KG1 (cell line): ENCODE data around the gene TBC1D16.

Experiments used
- DNase-seq: peaks from one replicate; lab custom pipeline; 2025; lab: John Stamatoyannopoulos, UW

Gene TBC1D16

GRCh38 chr17:79987187-79987934, 48.3 kb downstream of the TBC1D16 start:
- DNase-seq: no peak

- DNase-seq: no peak
These were observed 49.1 kb downstream of the TBC1D16 start for GRCh38 chr17:79986411-79987186.

DNA sequence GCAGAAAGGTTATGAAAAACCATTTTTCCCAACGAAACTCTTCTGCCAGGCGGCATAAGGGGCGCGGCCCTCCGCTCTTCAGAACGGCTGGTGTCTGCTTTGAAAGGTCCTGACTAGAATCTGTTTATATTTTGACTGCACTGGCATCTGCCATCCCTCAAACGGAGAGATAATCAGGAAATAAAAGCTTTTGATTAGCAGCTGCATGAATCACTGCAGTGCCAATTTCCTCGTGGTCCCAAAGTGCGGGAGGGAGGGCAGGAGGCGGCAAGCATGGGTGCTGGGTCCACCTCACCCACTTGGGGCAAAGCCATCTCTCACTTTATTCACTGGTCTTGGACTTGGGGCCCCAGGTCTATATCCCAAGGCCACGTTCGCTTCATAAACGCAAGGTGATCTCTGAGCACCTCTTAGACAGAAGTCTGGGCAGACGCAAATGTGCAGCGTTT, 49.7 kb downstream of the TBC1D16 start:
- no peak for DNase-seq

DNA sequence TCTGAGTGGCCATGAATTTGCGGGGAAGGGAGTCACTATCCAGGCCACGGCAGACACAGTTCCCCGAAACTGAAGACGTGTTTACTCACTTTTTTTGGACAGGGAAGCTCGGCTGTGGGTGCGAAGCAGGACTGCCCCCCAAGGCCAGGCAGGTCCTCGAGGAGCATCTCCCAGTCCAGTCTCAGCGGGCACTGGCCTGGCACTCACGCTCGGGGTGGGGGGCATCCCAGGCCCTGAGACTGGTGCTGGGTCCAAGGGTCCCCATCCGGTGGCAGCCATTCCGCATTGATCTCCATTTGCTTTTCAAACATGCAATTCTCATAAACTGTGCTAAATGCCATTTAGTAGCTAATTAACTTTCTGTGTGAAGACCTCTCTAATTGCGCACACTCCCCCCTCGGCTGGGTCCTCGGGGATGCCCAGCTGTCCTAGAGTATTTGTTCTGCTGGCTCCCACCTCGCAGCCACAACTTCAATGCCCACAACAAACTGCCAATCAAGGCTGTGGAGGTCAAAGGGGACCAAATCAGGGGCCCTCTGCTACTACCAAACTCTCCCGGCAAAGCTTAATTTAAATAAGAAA, 50.2 kb downstream of the TBC1D16 start:
- DNase-seq: no peak

DNA sequence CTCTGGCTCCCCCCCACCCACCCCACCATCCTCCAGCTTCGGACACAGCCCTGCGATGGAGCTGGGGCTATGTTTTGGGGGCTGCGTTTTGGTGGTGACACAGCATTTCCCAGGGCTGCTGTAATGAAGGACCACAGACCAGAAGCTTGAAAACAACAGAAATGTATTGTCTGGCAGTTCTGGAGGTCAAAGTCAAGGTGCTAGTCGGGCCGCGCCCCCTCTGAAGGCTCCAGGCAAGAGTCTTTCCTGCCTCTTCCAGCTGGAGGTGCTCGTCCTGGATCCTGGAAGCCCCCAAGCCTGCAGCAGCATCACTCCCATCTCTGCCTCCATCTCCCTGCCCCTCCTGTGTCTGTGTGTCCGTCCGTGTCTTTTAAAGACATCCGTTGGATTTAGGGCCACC, 50.8 kb downstream of the TBC1D16 start:
- DNase-seq: no peak

- DNase-seq: no peak
These were observed 51.4 kb downstream of the TBC1D16 start for GRCh38 chr17:79984045-79984840.

- DNase-seq: no peak
These were observed 52.2 kb downstream of the TBC1D16 start for GRCh38 chr17:79983456-79983855.

- DNase-seq: no peak
These were observed 52.7 kb downstream of the TBC1D16 start for GRCh38 chr17:79982986-79983385.

DNA sequence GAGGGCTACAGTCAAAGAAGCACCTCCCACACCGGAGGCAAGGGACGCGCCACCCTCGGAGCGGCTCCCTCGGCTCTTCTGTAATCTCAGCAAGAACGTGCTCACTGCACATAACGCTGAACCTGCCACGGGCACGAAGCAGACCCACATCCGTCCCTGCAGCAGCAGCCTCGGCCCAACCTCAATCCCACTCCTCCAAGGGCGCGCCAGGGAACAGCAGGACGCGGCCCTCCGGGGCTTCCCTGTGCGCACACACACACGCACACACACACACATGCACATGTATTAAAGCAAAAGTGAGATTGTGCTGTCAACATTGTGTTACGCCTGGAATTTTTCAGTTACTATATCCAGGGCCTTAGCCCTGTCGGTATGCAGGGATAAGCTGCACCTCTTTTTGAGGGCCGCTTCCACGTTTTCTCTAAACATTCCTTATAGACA, 54.0 kb downstream of the TBC1D16 start:
- DNase-seq: no peak

DNA sequence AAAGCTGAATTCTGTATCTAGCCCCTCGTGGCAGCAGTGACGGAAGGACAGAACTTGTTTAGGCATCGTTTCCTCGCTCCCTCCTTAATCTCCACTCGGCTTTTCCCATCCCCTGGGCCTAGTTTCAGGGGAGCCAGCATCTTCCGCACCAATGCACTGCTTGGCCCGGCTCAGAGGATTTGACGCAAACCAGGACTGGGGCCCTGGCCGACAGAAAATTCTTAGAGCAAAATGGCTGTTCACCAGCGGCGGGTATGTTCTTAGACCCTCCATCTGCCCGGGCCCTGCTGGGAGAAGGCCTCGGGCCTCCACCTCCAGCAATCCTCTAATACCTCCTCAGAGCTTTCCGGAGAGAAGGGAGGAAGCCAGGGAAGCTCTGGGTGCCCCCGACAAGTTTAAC, 54.6 kb downstream of the TBC1D16 start:
- no peak for DNase-seq

- no peak for DNase-seq
These were observed 55.2 kb downstream of the TBC1D16 start for GRCh38 chr17:79980246-79981043.

GRCh38 chr17:79979816-79980215, 55.9 kb downstream of the TBC1D16 start:
- no peak for DNase-seq

DNA sequence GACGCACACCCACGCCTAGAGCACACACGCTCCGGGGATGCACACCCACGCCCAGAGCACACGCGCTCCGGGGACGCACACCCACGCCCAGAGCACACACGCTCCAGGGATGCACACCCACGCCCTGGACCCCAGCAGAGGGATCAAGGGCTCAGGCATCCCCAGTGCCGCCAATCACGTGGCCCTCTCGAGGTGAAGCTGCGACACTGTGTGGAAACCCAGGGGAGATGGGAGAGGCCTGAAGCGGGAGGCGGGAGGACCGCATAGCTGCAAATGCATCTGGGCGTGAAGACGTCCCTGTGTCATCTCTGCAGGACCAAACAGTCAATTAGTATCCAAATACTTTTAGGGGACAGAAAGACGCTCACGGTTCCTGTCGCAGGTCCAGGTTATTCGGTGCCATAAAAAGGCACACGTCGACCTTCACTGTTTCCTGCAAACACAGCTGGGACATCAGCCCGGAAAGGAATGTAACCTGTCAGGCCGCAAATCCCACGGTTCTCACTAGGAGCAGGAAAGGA, 56.4 kb downstream of the TBC1D16 start:
- DNase-seq: no peak

DNA sequence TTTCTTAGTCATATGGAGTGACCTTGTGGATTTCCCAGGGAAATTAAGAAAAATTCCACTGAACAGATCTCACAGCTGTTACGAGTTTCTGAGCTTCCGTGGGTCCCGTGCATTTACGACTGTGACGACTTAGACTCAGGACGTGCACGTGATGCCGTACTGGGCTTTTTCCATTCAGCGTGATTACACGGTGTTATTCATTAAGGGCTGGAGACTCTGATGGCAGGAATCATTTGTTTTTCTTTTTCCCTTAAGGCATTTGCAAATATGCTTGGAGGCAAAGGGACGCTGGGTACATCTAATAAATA, 57.2 kb downstream of the TBC1D16 start:
- no peak for DNase-seq

DNA sequence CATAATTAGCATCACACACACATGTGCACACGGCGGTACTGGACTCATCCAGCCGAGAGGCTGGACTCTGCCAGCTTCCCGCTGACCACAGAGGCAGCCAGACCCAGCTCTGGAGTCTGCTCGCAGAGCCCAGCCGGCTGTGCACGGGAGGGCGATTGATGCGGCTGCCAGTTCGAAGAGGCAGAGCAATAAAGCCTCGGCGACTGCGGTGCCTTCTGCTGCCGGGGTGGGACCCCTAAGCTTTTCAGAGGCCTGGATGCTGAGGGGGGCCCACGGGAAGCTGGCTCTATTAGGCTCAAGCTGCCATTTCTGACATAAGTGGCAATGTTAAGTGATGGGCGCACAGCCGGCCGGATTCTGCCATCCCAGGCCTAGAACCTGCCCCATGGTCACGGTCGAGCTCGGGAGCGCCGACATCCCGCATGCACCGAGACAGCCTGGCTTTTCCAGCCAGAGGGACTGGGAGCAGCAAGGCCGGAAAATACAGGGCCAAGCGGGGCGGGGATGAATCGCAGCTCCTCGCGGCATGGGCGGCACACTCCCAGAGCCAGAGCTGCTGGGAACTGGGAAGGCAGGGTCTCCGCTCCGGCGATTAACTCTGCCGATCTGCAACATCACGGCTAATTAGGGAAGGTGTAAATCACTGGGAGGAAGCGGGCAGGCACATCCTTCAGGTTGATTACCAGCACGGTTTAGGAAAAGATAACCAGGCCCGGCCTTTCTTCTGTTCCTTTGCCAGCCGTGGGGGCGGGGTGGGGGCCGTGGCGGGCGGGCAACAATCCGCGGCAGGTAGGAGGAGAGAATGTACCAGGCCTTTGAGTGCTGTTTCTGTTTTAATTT, 57.7 kb downstream of the TBC1D16 start:
- no peak for DNase-seq

- DNase-seq: no peak
These were observed 58.5 kb downstream of the TBC1D16 start for GRCh38 chr17:79977161-79977631.

GRCh38 chr17:79976451-79976850, 59.2 kb downstream of the TBC1D16 start:
- DNase-seq: no peak

DNA sequence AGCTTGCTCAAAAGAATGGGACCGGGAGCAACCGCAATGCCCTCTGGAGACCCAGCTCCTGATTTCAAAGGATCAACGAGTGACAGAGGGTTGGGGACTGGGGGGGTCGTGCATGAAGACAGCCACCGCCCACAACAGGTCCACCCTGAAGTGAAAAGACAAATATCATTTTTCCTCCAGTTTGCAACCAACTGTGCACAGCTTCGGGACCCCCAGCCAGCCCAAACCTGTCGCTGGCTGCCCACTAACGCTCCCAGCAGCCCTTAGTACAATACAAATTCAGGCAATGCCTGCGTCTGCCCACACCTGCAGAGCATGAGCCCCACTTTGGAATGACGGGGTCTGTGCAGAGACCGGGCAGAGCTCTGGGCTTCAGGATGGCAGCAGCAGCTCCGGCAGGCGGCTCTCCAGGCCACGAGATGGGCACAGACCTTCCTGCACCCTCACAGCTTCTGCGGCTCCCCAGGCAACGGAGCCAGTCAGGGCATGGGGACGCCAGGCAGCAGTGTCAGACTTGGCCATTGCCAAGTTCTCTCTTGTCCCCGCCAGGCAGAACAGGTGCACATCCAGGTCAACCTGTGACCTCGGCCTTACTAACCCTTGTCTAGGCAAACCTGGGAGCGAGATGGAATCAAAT, 60.1 kb downstream of the TBC1D16 start:
- no peak for DNase-seq
